K562 (cell line): Measurements from ENCODE around the gene COMMD4. TPM values are rescaled to one million over a fixed set of nuclear protein-coding genes. Genes with fewer than 3 reads are reported as not detected.

Experiments
- ATAC-seq: fragments of 200-7000 bp; cut with Tn5 transposase; 3 replicates; pipeline ENCODE4 v1.9.1; 2020; ENCODE audit warnings: moderate library complexity
- BruUV-seq: library from RNA; stranded (reverse); fragments of 400-500 nt; replicated peaks from 2 replicates; lab custom pipeline; 2021; lab: Mats Ljungman, UMichigan
- CTCF ChIA-PET: fragments of 300-600 bp; formaldehyde crosslinking; extraction: SDS; loops from one replicate; lab custom pipeline; 2021; ENCODE audit warnings: low intra/inter-chr PET ratio; lab: Yijun Ruan, JAX
- POLR2A ChIA-PET: fragments of 300-600, 350-650 bp; sonication (Branson Sonifier 250); formaldehyde crosslinking; extraction: SDS; loops from one replicate; lab custom pipeline; 2021; ENCODE audit warnings: antibody characterized with exemption, inconsistent platforms; lab: Yijun Ruan, JAX
- DNase-seq, 4 experiments: peaks; one replicate each; pipeline versions ENCODE4 v3.0.0 to v3.0.0-alpha.2; 2011 to 2018; ENCODE audit warnings: low spot score in 3 of 4, mixed read lengths in 3 of 4; ENCODE audit errors: extremely low read depth in 1 of 4
- FAIRE-seq: peaks from 2 replicates; lab custom pipeline; 2011; peaks lifted over from hg19 to GRCh38; lab: Jason Lieb, UNC
- H2AFZ ChIP-seq: 2 replicates; pipeline ENCODE4 v1.6.0; 2011; ENCODE audit warnings: low read depth, low read length, control low read depth, inconsistent platforms
- H3K27ac ChIP-seq: fragments of 200-600 bp; 3 replicates; pipeline ENCODE4 v1.8.0; 2011; ENCODE audit warnings: low read depth, mild to moderate bottlenecking, control low read depth, inconsistent platforms, low read length, moderate library complexity, mixed read lengths; ENCODE audit errors: extremely low read depth
- H3K27me3 ChIP-seq, 2 experiments: fragments of 300-600 bp in 1 of 2; 2 replicates in 1 of 2; 3 replicates in 1 of 2; pipeline versions ENCODE4 v1.6.0 to v1.8.0; 2011; ENCODE audit warnings: inconsistent platforms in 2 of 2, low read length in 2 of 2, mild to moderate bottlenecking in 1 of 2, mixed read lengths in 1 of 2, moderate library complexity in 1 of 2; ENCODE audit not compliant: control insufficient read depth in 2 of 2, insufficient read depth in 2 of 2
- H3K36me3 ChIP-seq: fragments of 300-600 bp; 3 replicates; pipeline ENCODE4 v1.8.0; 2011; ENCODE audit warnings: mild to moderate bottlenecking, low read length, inconsistent platforms; ENCODE audit not compliant: control insufficient read depth, insufficient read depth
- H3K4me1 ChIP-seq, 2 experiments: fragments of 200-600 bp in 1 of 2; replicated peaks in 1 of 2; 2 replicates in 1 of 2; 3 replicates in 1 of 2; pipeline versions ENCODE4 v1.5.1 to v1.8.0; 2011; ENCODE audit warnings: inconsistent platforms in 2 of 2, low read length in 2 of 2, mild to moderate bottlenecking in 1 of 2, mixed read lengths in 1 of 2, moderate library complexity in 1 of 2; ENCODE audit not compliant: control insufficient read depth in 2 of 2, insufficient read depth in 2 of 2
- H3K4me2 ChIP-seq: 2 replicates; pipeline ENCODE4 v1.6.1; 2011; ENCODE audit warnings: low read length, control low read depth, inconsistent platforms, mixed read lengths; ENCODE audit not compliant: insufficient read depth
- H3K4me3 ChIP-seq: fragments of 200-600 bp; sonication (generic), shearing (Covaris generic); 2 replicates; pipeline ENCODE4 v1.5.1; 2016; ENCODE audit warnings: control low read depth, inconsistent platforms
- H3K79me2 ChIP-seq: fragments of 200-600 bp; 3 replicates; pipeline ENCODE4 v1.8.0; 2011; ENCODE audit warnings: low read length, inconsistent platforms; ENCODE audit not compliant: control insufficient read depth, insufficient read depth
- H3K9ac ChIP-seq, 2 experiments: 2 replicates each; pipeline versions ENCODE4 v1.6.0 to v1.6.1; 2011; ENCODE audit warnings: low read depth in 2 of 2, low read length in 2 of 2, control low read depth in 1 of 2, inconsistent platforms in 1 of 2, mild to moderate bottlenecking in 1 of 2, mixed read lengths in 1 of 2; ENCODE audit not compliant: insufficient read depth in 1 of 2
- H3K9me1 ChIP-seq: one replicate; pipeline ENCODE4 v1.6.0; 2011; ENCODE audit warnings: inconsistent platforms, mild to moderate bottlenecking, low read length, moderate library complexity; ENCODE audit not compliant: control insufficient read depth, insufficient read depth
- H3K9me3 ChIP-seq: replicated peaks from 2 replicates; pipeline ENCODE4 v1.5.1; 2011; ENCODE audit warnings: low read depth, low read length, inconsistent platforms; ENCODE audit not compliant: control insufficient read depth, insufficient read depth
- H4K20me1 ChIP-seq: replicated peaks from 2 replicates; pipeline ENCODE4 v1.6.1; 2011; ENCODE audit warnings: low read length, inconsistent platforms, mixed read lengths; ENCODE audit not compliant: control insufficient read depth, insufficient read depth
- CXXC5 ChIP-seq: fragments of 250-450 bp; sonication (Bioruptor Pico); IDR thresholded peaks from 2 replicates; pipeline ENCODE4 v1.8.0; 2022; ENCODE audit warnings: inconsistent platforms, mild to moderate bottlenecking, moderate library complexity
- DMBX1 ChIP-seq: fragments of 250-450 bp; sonication (Bioruptor Pico); IDR thresholded peaks from 2 replicates; pipeline ENCODE4 v1.8.0; 2022; ENCODE audit warnings: inconsistent platforms, mild to moderate bottlenecking, moderate library complexity, borderline replicate concordance
- HMG20A ChIP-seq: fragments of 450-650 bp; formaldehyde crosslinking; conservative IDR thresholded peaks from 2 replicates; pipeline ENCODE4 v1.4.0; 2020; ENCODE audit warnings: mild to moderate bottlenecking, mixed read lengths
- HSF4 ChIP-seq: fragments of 250-450 bp; sonication (Bioruptor Pico); IDR thresholded peaks from 2 replicates; pipeline ENCODE4 v2.1.2; 2022; ENCODE audit warnings: mild to moderate bottlenecking, moderate library complexity, borderline replicate concordance
- NR1H2 ChIP-seq: sonication (generic); formaldehyde crosslinking; IDR thresholded peaks from 2 replicates; pipeline ENCODE4 v1.4.0; 2020; ENCODE audit warnings: mild to moderate bottlenecking, missing genetic modification reagents
- PURB ChIP-seq: sonication (generic); formaldehyde crosslinking; IDR thresholded peaks from 2 replicates; pipeline ENCODE4 v1.9.0; 2021; ENCODE audit warnings: low read depth, mild to moderate bottlenecking, missing genetic modification reagents
- RBM15 ChIP-seq: fragments of 200-400 bp; formaldehyde crosslinking; IDR thresholded peaks from 2 replicates; pipeline ENCODE4 v1.6.1; 2018; ENCODE audit warnings: mild to moderate bottlenecking, low read length, moderate library complexity; ENCODE audit not compliant: insufficient read depth
- SOX6 ChIP-seq: fragments of 450-650 bp; IDR thresholded peaks from 2 replicates; pipeline ENCODE4 v1.6.1; 2014; ENCODE audit warnings: mild to moderate bottlenecking
- SP2 ChIP-seq: IDR thresholded peaks from 2 replicates; pipeline ENCODE4 v1.6.1; 2011; ENCODE audit warnings: mild to moderate bottlenecking, low read depth, low read length, moderate library complexity; ENCODE audit not compliant: poor library complexity, severe bottlenecking; ENCODE audit errors: extremely low read depth
- SREBF1 ChIP-seq: fragments of 150-350 bp; IDR thresholded peaks from 2 replicates; pipeline ENCODE4 v1.6.1; 2014; ENCODE audit warnings: antibody characterized with exemption, low read depth, low read length, borderline replicate concordance
- ZNF354B ChIP-seq: fragments of 250-450 bp; sonication (Bioruptor Pico); IDR thresholded peaks from 2 replicates; pipeline ENCODE4 v1.4.0; 2020
- ZNF583 ChIP-seq: fragments of 250-450 bp; sonication (Bioruptor Pico); IDR thresholded peaks from 2 replicates; pipeline ENCODE4 v1.4.0; 2020
- WGBS: fragments of 100-300 bp; shearing (Covaris generic); methylation state at CpG from one replicate; pipeline ENCODE4 v1.1.6; 2016; ENCODE audit warnings: low coverage, mixed read lengths; ENCODE audit not compliant: insufficient coverage; ENCODE audit errors: missing lambda C conversion rate; 5-methylcytosine and 5-hydroxymethylcytosine counted together
- in situ Hi-C: fragments of 300-500 bp; cut with MboI; formaldehyde crosslinking; loops from 4 replicates; pipeline ENCODE4 v1.15.0; 2018; ENCODE audit warnings: inconsistent platforms, mixed read lengths
- intact Hi-C: fragments of 100-400 bp; cut with micrococcal nuclease; formaldehyde crosslinking; loops from 2 replicates; pipeline ENCODE4 v1.14.2; 2022
- polyA plus RNA-seq, 8 experiments: library from polyadenylated mRNA; depleted of rRNA in 4 of 8; stranded (reverse) in 5 of 8; unstranded in 3 of 8; fragments of >200 nt; fragmentation: Nextera tagmentation in 2 of 8; fragmentation: Illumina TruSeq in 1 of 8; extraction: Ambion mirVana in 2 of 8; extraction: Trizol in 1 of 8; gene quantifications; 2 replicates each; pipeline versions ENCODE4 v1.2.1 to v1.2.3, GENCODE V29; 2011 to 2014; ENCODE audit warnings: inconsistent platforms in 1 of 8, missing spikeins in 1 of 8
- total RNA-seq, 7 experiments: library from RNA; depleted of rRNA in 6 of 7; stranded (reverse); fragments of >200 nt in 6 of 7; fragmentation: Illumina TruSeq in 2 of 7; extraction: Trizol in 2 of 7; gene quantifications; 2 replicates each; pipeline versions ENCODE4 v1.2.1 to v1.2.3, GENCODE V29; 2011 to 2021; ENCODE audit warnings: low replicate concordance in 1 of 7
- TF ChIP-seq, protein P1 (sequence below): fragments of 250-450 bp; sonication (Bioruptor Pico); IDR thresholded peaks from 2 replicates; pipeline ENCODE4 v1.8.0; 2021; ENCODE audit warnings: mild to moderate bottlenecking, moderate library complexity
- TF ChIP-seq, protein P2 (sequence below), 2 experiments: fragments of 450-650 bp in 1 of 2; sonication (generic) in 1 of 2; formaldehyde crosslinking in 1 of 2; IDR thresholded peaks in 1 of 2; conservative IDR thresholded peaks in 1 of 2; 2 replicates each; pipeline versions ENCODE4 v1.6.1 to v1.8.1; 2016 to 2023; ENCODE audit warnings: mild to moderate bottlenecking in 2 of 2, moderate library complexity in 2 of 2, inconsistent platforms in 1 of 2, missing genetic modification reagents in 1 of 2
- TF ChIP-seq, protein P3 (sequence below), 3 experiments: IDR thresholded peaks in 2 of 3; conservative IDR thresholded peaks in 1 of 3; 2 replicates each; pipeline ENCODE4 v1.5.1; 2011 to 2012; ENCODE audit warnings: low read length in 3 of 3, mild to moderate bottlenecking in 3 of 3, control low read depth in 2 of 3, improper control_type of control experiment in 1 of 3, inconsistent platforms in 1 of 3, low read depth in 1 of 3, mixed read lengths in 1 of 3, moderate library complexity in 1 of 3; ENCODE audit not compliant: insufficient read depth in 2 of 3
- TF ChIP-seq, protein P4 (sequence below): fragments of 250-450 bp; sonication (Bioruptor Pico); IDR thresholded peaks from 2 replicates; pipeline ENCODE4 v1.5.0; 2021

Gene COMMD4
- total and polyA plus RNA-seq, 9 of the 15 experiments (the other 6 are each of a cell fraction or from before 2014, with no cell fraction given), result 20.4 to 140 (median 63.9) TPM

DNA sequence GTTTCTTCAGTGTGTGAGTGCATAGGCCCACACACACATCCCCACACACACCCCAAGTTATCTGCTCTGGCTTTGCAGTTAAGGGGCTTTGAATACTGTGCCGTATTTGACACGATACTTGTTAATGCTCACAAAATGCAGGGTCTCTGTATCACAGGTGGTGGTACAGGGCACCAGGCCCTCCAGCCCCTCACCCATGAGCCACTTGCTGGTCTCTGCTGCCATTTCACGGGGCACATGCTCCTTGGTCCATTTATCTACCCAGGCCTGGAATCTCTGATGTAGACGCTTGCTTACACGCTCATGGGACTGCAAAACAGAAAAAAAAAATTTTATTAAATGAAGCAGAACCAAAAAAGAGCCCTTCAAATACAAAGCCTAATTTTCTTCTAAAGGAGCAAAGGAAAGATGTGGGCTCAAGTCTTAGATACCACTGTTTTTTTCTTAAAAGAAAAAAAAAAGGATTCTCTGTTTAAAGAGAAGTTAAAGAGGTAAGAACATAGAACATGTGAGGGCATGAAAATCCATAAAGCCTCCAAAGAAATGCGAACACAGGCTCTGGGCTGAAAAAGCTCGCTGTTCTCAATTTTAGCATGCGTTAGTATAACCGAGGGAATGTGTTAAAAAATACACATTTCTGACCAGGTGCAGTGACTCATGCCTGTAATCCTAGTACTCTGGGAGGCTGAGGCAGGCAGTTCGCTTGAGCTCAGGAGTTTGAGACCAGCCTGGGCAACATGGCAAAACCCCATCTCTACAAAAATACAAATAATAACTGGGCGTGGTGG lies 36.2 kb downstream of the COMMD4 start:
- peaks cover 11 to 14% of the 10 kb centered on the region in 2 experiments; a peak in 4 of 5 replicates for H3K4me1 ChIP-seq
- no TSS peak for BruUV-seq
- in situ Hi-C loops, result no loop called here
- WGBS, result 90% methylated on average over 11 of the region's 11 CpGs
- peaks cover 4% of the 10 kb centered on the region for H3K9me1 ChIP-seq
- no peak overlapping the region for H3K9ac ChIP-seq
- FAIRE-seq (no peak), DNase-seq (no peak), ATAC-seq (no peak)
- no peak overlapping the region for H3K4me3 ChIP-seq
- intact Hi-C loops, result no loop called here
- ChIA-PET CTCF (no interaction called here), POLR2A (interaction anchor here (1.1 kb wide), 1 partner anchor 12 kb away, joined by 3 read pairs; no protein-coding TSS in a partner anchor)
- H3K4me2 ChIP-seq, result no peak overlapping the region
- no peaks in the 10 kb centered on the region for H3K9me3 ChIP-seq
- H3K36me3 ChIP-seq, result peaks cover 77% of the 10 kb centered on the region
- H3K27ac ChIP-seq, result no peak overlapping the region
- H3K27me3 ChIP-seq, result no peaks in the 10 kb centered on the region
- peaks cover 10% of the 10 kb centered on the region for H4K20me1 ChIP-seq
- no peak overlapping the region for H2AFZ ChIP-seq
- peaks cover 25% of the 10 kb centered on the region for H3K79me2 ChIP-seq
- TF ChIP-seq SOX6, result no peak
- no peak for TF ChIP-seq HSF4
- TF ChIP-seq, protein P1, sequence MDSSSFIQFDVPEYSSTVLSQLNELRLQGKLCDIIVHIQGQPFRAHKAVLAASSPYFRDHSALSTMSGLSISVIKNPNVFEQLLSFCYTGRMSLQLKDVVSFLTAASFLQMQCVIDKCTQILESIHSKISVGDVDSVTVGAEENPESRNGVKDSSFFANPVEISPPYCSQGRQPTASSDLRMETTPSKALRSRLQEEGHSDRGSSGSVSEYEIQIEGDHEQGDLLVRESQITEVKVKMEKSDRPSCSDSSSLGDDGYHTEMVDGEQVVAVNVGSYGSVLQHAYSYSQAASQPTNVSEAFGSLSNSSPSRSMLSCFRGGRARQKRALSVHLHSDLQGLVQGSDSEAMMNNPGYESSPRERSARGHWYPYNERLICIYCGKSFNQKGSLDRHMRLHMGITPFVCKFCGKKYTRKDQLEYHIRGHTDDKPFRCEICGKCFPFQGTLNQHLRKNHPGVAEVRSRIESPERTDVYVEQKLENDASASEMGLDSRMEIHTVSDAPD (CRISPR knock-in tag), result no peak
- no peak for TF ChIP-seq NR1H2
- no peak for TF ChIP-seq SP2
- TF ChIP-seq PURB (CRISPR knock-in tag), result no peak
- no peak for TF ChIP-seq ZNF583 (CRISPR knock-in tag)
- no peak for TF ChIP-seq ZNF354B
- TF ChIP-seq, protein P2, sequence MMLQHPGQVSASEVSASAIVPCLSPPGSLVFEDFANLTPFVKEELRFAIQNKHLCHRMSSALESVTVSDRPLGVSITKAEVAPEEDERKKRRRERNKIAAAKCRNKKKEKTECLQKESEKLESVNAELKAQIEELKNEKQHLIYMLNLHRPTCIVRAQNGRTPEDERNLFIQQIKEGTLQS (IDR thresholded peaks at IDR 0.05), result no peak
- TF ChIP-seq, protein P2 (CRISPR knock-in tag; conservative IDR thresholded peaks at IDR 0.05), result no peak
- no peak for TF ChIP-seq SREBF1
- no peak for TF ChIP-seq CXXC5 (CRISPR knock-in tag)
- TF ChIP-seq RBM15, result no peak
- TF ChIP-seq HMG20A (CRISPR knock-in tag), result no peak
- TF ChIP-seq, protein P3, sequence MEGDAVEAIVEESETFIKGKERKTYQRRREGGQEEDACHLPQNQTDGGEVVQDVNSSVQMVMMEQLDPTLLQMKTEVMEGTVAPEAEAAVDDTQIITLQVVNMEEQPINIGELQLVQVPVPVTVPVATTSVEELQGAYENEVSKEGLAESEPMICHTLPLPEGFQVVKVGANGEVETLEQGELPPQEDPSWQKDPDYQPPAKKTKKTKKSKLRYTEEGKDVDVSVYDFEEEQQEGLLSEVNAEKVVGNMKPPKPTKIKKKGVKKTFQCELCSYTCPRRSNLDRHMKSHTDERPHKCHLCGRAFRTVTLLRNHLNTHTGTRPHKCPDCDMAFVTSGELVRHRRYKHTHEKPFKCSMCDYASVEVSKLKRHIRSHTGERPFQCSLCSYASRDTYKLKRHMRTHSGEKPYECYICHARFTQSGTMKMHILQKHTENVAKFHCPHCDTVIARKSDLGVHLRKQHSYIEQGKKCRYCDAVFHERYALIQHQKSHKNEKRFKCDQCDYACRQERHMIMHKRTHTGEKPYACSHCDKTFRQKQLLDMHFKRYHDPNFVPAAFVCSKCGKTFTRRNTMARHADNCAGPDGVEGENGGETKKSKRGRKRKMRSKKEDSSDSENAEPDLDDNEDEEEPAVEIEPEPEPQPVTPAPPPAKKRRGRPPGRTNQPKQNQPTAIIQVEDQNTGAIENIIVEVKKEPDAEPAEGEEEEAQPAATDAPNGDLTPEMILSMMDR (IDR thresholded peaks at IDR 0.05 in 2 of 3, conservative IDR thresholded peaks at IDR 0.05 in 1 of 3; ENCODE audit: insufficient read depth in 2 of 3, low read depth in 1 of 3, low read length in 3 of 3), result no peak
- TF ChIP-seq DMBX1, result no peak
- TF ChIP-seq, protein P4, sequence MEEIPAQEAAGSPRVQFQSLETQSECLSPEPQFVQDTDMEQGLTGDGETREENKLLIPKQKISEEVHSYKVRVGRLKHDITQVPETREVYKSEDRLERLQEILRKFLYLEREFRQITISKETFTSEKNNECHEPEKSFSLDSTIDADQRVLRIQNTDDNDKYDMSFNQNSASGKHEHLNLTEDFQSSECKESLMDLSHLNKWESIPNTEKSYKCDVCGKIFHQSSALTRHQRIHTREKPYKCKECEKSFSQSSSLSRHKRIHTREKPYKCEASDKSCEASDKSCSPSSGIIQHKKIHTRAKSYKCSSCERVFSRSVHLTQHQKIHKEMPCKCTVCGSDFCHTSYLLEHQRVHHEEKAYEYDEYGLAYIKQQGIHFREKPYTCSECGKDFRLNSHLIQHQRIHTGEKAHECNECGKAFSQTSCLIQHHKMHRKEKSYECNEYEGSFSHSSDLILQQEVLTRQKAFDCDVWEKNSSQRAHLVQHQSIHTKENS (CRISPR knock-in tag), result no peak
